HG03354 (cell line): ENCODE measurements around the gene IQSEC1.

Experiments used
- ATAC-seq: cut with Tn5 transposase; IDR thresholded peaks from one replicate; pipeline ENCODE4 v1.9.1; 2021; ENCODE audit warnings: mild to moderate bottlenecking; ENCODE audit not compliant: unreplicated experiment, poor library complexity, severe bottlenecking

The IQSEC1 gene

DNA sequence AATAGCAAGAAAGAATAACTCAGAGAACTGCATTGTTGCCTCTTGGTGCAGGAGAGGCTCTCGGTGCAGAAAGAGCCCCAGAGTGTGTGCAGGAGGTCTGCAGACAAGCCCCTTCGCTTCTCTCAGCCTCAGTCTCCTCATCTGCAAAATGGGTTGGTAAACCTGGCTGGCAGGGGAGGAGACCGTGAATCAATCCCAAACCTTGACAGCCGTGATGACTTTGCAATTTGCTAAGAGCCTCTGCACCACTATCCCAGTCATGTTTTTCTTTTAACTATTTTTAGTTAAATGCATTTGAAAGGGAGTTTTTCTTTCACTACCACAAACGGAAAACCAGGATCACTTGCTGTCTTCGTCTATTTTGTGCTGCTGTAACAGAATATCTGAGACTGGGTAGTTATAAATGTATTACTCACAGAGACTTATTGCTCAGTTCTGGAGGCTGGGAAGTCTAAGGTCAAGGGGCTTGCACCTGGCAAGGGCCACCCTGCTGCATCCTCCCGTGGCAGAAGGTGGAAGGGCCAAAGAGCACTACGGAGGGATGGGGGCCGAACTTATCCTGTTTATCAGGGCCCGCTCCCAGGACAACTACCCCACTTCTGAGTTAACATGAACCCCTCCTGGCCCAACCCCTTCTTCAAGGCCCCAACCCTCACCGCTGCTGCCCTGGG lies 14.2 kb upstream of the IQSEC1 start:
- peak; percentile 20 for ATAC-seq

DNA sequence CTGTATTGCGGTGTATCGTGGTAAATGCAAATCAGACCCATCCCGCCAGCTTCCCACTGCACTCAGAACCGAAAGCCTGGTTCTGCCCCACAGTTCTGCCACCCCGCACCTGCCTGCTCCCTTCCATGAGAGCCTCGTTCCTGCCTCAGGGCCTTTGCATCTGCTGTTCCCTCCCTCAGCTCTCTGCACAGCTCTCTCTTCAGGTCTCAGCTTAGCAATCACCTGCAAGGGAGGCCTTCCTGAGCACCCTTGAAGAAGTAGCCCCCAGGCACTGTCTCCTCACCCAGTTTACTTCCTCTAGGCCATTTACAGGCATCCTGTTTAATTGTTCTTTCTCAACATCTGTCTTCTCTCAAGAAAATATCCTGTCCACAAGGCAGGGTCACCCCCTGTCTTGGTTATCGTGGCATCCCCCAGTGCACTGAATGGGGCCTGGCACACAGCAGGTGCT lies 13.3 kb upstream of the IQSEC1 start:
- no peak for ATAC-seq

DNA sequence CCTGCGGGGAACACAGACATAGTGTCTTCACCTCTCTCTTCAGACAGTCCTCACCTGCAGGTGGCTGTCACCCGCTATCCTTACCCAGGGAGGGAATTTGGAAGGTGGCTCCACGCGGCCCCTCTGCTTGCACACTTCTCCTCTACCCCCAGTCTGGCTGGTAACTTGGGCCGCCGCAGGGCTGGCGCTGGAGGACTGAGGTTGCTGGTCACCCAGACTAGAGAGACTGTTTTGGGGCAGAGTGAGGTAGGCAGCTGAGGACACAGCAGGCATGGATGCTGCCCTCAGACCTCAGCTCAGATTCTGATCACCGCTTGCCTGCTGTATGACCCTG lies 12.6 kb upstream of the IQSEC1 start:
- ATAC-seq = no peak

DNA sequence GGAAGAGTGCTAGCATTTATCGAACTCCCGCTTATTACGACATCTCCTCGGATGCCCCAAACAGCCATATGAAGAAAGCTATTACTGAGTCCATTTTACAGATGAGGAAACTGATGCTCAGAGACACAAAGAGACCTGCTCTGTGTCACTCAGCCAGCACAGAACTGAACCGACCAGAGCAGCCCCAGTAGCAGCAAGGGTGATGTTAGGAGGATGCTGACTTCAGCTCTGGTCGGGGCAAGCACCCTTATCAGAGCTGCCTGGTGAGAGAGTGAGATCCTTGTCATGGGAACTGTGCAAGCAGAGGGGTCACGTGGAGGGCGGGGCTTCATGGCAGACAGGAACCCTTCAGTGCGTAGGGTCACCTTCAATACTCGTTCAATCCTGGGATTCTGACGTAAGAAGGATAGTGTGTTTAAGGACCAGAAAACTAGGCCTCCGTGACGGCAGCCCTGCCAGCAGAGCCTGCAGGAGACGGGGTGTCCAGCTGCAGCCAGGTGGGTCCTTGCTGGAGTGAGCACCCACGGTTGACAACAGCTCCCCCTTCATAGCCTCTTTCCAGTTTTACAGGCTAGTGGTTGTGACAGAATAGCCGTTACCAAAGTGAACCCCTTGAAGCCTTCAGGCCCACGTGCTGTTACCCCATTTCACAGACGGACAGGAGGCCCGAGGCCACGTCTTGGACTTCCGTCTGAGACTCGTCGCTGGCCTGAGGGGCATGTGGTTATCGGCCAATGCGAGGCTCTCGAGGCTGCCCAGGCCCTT lies 12.0 kb upstream of the IQSEC1 start:
- no peak for ATAC-seq

DNA sequence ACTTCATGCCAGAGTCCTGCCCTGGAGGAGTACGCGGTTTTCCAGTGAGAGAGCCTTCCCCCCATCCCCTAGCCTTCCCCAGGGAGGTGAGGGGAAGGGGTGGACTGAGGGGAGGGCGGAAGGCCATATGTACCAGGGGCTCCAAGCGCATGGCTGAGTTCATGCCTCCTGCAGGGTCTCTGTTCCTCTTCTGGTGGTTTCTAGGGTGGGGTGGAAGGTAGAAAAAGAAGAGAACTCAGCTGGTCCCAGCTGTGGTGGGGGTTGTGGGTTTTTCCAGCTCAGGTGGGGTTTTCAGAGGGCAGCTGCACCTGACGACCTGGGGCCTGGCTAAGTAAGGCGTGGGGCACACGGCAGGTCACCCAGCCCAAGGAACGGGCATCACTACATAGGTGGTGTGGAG lies 10.7 kb upstream of the IQSEC1 start:
- ATAC-seq = peak; percentile 69

DNA sequence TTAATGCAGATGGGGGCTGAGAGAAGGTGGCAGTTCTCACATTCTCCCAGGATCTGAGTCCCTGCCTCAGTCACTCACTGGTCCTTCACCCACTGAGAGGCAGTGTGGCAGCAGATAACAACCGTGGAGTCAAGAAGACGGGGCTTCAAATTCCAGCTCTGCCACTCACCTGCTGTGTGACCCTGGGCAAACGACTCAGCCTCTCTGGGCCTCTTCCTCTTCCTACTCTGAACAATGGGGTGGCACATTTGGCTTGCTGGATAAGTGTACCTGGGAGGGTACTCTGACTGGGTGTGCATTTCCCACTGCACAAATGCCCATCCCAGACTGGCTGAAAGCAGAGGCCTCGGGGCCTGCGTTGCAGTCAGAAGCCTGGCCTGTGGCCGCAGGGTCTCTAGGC lies 10.0 kb upstream of the IQSEC1 start:
- ATAC-seq = no peak

DNA sequence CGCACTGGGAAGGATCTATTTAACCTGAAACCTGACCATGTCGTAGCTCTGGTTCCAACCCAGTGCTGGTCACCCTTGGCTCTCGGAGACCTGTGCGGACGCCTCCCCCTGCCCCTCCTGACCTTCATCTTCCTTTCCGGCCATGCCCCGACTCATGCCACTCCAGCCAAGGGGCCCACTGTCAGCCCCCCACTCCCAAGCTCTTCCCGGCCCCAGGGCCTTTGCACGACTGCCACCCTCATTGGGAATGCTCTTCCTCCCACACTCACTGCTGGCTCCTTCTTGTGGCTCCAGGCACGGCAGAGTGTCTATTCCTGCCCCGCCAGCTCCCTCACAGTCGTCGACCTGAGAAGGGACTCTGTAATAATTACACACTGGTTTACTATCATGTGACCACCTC lies 9.4 kb upstream of the IQSEC1 start:
- ATAC-seq = no peak

DNA sequence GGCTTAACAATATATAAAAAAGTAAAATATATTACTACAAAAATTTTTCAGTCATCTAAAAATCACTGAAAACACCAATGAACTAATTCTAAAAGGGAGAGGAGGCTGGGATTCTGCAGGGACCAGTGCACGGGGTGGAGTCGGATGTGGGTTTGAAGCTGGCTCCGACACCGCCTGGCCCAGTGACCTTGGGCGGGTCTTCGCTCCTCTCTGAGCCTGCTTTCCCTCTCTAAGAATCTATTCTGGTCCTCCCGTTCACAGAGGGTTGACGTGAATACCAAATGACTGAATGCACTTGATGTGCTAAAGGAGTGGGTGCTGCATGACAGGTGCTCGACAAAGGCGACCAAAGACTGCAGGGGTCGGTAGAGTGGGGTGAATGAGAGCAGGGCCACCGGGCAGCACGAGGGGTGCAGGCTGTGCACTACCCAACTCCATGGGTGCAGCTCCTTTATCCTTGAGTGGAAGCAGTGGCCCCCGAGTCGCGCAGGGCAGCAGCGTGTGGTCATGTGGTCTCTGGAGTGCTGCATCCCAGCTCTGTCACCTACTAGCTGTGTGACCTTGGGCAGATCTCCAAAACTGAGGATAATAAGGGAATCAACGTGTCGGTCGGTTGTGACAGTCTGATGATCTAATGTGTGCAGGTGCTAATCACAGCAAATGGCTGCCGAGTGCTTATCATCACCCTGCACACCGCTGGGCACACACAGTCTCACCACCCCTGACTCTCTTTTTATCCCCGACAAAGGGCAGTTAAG lies 8.6 kb upstream of the IQSEC1 start:
- ATAC-seq = no peak

DNA sequence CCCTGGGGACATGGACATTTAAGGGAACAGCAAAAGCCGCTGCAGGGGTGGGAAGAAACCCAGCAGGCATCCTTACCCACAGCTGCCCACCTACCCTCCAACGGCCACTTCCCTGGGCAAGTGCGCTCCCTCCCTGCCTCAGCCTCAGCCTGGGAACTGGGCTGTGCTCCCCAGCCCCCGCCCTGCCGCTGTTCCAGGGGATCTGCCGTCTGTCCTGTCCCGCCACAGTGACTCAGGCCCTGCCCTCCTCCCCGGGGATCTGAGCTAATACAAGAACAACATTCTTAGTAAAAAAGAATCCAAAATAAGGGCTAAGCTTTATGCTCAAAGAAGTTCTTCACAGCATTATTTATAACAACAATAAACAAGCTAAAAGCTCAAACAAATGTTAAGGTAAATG lies 7.4 kb upstream of the IQSEC1 start:
- no peak for ATAC-seq

DNA sequence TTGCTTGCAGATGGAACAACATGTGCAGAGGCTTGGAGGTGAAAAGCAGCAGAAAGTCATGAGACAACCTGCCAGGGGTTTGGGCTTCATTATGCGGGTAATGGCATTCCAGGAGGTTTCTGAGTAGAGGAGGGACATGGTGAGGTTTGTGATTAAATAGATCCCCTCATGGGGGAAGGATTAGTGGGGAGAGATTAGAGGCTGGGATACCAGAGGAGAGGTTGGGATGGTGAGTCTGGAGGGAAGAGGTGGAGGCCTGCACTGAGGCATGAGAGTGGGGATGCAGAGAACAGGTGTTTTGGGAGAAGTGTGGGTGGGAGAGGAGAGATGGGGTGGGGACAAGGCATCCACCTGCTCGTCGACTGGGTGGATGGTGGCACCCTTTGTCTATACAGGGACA lies 6.8 kb upstream of the IQSEC1 start:
- ATAC-seq = no peak

DNA sequence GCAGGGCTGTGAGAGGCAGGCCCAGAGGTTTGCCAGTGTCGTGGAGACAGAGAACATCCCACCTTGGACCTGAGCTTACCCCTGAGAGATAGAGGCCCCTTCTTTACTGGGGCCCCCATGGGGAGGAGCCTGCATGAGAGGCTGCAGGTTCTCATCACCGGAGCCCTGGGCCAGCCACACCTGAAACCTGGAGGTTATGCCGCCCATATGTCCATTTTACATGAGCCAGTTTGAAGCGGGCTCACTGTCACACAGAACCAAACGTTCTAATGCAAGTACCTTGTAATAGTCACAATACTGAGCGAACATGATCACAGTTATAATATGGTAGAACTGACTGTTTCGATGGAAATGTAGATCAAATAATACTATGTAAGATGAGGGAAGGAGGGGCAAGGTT lies 6.3 kb upstream of the IQSEC1 start:
- ATAC-seq = no peak

DNA sequence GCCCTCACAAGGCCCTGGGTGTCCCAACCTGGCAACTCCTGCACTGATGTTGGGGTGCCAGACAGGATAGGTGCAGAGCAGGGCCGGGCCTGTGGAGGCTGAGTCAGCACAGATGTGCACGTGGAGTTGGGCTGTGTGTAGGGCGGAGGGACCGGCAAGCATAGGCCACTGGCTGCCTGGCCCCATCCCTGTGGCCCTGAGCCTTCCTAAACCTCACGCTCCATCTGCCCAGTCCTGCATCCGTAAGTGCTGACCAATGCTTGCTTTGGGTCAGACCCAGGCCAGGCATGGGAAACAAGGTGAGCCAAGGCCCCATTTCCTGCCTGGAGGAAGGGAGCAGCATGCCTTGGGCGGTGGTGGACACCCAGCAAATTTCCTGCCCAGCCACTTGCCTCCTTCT lies 5.8 kb upstream of the IQSEC1 start:
- no peak for ATAC-seq

DNA sequence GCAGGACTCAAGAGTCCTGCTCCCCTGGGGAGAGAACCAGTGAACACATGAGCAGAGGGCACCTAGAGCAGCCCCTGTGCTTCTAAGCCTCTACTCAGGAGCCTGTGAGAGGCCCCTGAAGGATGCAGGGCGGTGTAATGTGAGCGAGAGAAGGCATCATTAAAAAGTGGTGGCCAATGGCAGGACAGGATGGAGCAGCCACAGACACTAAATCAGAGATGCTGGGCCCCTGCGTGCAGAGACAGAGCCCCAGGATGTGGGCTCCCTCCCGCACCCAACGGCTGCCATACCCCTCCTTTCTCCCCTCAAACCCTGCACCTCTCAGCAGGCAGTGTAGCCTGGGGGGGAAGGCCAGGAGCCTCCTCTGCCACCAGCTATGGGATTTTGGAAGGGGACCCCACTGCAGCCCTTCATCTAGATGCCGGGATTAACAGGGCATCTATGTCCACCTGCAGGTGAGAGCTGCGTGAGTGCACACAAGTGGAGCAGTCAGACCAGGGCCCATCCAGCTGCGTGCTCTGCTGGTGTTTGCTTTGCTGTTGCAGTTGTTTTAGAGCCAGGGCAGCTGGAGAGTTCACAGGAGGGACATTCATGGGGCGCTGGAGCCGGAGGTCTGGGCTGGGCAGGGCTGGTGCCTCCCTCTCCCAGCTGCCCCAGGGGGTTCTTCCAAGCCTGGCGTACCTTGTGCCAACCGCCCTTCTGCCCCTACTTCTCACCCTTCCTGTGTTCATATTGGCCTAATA lies 5.1 kb upstream of the IQSEC1 start:
- ATAC-seq = no peak

DNA sequence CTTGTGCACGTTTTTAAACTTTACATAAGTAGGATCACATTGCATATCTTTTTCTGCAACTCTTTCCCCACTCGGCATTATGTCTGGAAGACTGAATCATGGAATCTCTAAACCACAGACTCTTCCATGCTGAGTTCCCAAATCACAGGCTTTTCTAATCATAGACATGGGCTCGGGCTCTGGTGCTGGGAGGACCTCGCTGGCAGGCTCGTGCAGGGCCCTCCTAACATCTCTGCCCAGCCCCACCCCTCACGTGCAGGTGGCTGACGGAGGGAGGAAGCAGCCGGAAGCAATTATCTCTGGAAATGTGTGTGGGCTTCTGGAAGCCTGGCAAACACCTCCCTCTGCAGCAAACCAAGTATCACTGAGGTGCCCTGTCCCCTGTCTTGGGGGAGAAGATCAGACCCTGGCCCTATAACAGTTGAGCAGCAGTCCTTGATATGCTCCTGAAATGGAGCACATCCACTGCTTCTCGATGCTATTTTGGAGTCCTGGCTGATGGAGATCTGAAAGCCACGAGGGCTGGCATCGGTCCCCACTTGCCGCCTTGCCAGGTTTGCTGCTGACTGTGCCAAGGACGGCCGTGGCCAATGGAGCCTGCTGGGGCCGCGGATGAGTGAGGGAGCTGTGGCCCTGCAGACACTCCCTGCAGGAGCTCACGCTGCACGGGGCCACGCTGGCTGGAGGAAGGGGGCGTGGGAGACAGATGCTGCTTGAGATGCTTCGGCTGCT lies 4.4 kb upstream of the IQSEC1 start:
- no peak for ATAC-seq

DNA sequence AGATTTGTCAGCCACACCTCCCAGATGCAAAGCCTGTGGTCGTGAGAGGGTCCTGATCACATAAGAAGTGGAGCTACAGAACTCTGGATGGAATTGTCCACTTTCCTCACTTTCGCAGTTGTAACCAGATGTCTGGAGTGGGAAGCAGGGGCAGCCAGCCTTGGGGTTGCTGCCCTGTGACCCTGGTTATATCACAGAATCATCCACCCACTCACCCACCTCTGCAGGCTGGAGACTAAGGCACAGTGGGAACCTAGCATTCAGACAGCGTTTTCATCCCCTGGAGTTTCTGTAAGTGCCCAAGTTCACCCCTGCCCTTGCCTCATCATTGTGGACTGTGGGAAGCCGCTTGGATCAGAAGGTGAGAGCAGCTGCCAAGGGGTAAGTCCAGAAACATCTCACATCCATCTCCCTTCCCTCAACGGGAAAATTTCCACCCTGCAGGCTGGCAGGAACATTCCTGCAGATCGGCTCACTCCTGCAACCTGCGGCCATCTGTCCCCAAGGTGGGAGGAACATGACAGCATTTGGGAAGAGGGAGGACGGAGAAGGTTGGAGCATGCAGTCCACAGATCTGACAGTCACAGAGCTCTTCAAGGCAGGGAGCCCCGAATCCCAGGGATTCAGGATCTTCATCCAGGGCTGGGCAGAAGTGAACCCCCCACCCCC lies 2.9 kb upstream of the IQSEC1 start:
- no peak for ATAC-seq

DNA sequence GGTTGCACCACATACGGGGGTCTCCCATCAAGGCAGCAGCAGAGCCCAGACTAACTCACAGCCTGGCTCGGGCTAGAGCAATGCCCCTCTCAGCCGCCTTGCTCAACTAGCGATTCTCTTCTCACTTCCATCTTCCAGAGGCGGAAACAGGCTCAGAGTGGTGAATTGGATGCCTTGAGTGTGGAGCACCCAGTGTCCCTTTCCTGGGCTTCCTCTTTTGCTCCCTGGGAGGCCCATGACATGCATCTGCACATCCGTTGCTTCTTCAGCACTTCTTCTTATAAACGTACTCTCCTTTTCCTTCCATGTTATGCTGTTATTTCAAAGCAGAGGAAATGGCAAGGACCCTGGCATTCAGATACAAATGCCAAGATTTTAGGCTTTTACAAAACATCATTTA lies 2.1 kb upstream of the IQSEC1 start:
- ATAC-seq = no peak

DNA sequence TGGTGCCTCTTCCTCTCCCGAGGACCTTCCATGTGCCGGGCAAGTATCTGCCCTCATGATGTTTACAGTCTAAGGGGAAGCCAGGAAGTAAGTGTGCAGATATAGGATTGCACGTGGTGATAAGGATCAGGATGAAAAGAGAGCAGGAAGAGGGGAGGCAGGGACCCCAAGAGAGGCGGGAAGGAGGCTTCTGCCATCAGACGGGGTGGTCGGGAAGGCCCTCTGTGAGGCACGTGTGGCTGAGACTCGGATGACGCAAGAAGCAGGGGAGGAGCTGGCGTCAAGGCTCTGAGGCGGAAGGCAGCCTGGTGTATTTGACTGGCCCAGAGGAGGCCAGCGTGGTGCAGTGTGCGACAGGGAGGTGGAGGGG lies 762 bp upstream of the IQSEC1 start:
- ATAC-seq = no peak

DNA sequence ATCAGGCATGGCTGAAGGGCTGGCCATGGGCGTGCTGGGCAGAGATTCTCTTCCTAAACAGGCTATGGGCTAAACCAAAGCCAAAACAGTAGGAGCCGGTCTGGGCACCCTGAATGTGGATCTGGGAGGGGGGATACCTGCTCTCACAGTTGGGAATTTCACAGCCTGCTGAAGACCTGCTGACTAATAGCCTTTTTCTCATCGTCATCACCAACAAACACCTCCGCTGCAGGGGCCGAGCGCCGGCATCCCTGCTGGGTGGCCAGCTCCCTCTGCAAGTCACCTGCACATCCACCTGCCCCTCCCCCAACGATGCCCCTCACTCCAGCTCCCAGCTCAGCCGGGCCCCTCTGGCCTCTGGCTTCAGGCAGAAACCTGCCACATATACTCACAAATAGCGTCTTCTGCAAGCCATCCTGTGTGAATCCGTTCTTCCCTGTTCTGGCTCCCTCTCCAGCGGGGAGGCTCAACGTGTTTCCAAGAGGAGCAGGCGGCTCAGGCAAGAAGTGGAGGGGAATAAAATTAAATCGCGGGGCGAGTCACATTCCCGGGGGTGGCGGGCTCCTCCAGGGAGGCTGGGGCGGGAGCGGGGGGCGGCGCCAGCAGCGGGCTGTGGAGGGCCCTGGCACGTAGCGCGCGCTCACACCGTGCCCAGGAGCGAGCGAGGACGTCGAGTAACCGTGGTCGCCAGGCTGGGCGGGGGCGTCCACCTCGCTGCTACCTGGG lies 466 bp downstream of the IQSEC1 start:
- ATAC-seq = peak; percentile 29

DNA sequence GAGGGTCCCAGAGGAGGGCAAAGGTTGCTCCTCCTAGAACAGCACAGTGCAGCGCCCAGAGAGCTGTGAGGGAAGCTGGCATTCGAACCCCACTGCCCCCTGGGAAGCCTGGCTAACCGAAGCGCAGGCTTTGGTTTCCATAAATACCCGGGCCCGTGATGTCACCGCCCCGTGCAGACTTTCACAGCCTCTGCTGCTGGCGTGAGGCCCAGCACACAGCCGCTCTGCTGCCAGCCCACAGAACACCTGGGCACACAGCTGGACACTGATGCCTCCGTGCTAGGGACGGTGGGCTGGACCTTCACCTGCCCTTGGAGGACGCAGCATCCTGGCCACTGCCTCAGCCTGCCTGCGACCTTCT lies 1.0 kb downstream of the IQSEC1 start:
- ATAC-seq = peak; percentile 60
